HG02759 (cell line): ENCODE measurements around the gene SLC7A11.
A peak's percentile ranks its signal among the peaks of the same experiment; 100 is the strongest.
"Not testable (repeated sequence)": the region's sequence is repeated elsewhere in the genome, so short reads cannot be mapped to it uniquely, and the experiment has no call there.

ENCODE experiments used
- ATAC-seq: cut with Tn5 transposase; IDR thresholded peaks from one replicate; pipeline ENCODE4 v1.9.1; 2021; ENCODE audit warnings: mild to moderate bottlenecking, moderate library complexity; ENCODE audit not compliant: unreplicated experiment

The SLC7A11 gene

DNA sequence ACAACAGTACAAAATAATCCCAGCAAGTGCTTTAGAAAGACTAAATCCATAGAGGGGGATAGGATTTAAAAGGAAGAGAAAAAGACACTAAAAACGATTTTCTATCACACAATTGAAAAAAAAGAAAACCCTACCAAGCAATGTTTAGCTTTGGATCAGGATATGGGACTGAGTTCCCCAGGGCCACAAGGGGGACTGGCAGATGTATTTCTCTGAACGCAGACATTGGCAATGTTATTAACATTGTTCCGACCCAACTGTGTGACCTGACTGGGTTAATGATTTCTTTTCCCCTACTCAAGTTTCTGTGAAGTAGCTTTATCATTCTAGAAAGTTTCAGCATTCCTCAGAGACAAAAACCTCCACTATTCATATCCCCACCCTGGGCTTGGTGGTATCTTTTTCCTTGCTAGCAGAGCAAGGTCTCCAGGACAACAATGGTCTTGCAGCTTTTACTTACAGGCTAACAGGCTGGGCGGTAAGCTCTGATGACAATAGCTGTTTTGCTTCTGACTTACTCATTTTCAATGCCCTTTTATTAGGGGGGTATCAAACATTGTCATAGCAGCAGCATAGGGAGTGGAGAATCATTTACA is 25.8 kb downstream of the SLC7A11 start:
- no peak for ATAC-seq

DNA sequence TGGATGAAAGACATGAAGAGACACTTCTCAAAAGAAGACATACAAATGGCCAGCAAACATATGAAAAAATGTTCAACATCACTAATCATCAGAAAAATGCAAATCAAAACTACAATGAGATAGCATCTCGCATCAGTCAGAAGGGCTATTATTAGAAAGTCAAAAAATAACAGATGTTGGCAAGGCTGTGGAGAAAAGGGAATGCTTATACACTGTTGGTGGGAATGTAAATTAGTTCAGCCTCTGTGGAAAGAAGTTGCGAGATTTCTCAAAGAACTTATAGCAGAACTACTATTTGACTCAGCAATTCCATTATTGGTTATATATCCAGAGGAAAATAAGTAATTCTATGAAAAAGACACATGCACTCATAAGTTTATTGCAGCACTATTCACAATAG is 31.6 kb downstream of the SLC7A11 start:
- not testable (repeated sequence) for ATAC-seq

- no peak for ATAC-seq
These were observed 33.1 kb downstream of the SLC7A11 start for GRCh38 chr4:138209094-138209493.

- ATAC-seq: no peak
These were observed 36.5 kb downstream of the SLC7A11 start for GRCh38 chr4:138205531-138206233.

DNA sequence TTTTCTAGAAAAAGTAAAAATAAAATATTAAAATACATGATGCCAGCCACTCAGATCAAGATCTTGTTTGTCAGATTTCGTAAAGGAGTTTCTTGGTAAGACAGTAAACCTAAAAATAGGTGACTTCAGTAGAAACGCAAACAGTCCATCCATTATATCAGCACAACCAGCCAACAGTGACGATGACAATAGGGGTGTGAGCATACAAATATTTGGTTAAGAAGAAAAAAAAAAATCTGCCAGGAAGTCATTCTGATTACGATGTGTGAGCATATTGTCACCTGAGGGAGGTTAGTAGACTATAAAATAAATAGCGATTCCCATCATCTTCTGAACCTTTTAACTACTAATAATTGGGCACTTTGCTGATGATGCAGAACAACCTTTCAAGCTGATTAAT is 37.6 kb downstream of the SLC7A11 start:
- ATAC-seq: no peak

GRCh38 chr4:138202686-138203085 is 39.5 kb downstream of the SLC7A11 start:
- no peak for ATAC-seq

GRCh38 chr4:138200236-138200590 is 41.9 kb downstream of the SLC7A11 start:
- peak; percentile 52 for ATAC-seq

DNA sequence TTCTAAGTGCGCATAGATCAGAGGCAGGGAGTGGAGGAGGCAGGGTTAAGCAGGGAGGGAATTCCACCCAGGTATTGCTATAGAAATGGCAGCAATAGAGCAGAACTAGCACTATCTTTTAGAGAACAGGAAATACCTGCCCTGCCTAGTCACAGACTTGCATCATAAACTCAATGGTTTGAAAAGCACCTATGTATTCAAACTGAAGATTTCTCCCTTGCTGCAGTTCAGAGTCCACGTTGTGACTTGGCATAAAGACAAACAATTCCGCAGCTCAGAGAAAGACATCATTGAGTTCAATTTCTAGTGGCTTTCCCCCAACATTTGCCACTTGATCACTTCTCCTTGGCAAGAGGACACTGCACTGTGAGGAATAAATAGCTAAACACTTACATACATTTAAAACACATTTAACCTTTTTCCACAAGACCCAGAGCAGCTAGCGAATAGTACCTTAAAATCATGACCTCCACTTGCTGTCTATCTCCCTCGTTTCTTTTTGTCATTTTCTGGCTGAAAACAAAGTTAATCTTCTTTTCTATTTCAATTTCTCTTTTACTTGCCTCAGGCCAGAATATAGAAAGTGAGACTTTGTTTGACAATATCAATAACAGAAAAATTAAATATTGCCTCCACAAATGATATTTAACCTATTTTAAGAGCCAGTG is 42.4 kb downstream of the SLC7A11 start:
- ATAC-seq: peak; percentile 71

GRCh38 chr4:138196153-138196552 is 46.0 kb downstream of the SLC7A11 start:
- no peak for ATAC-seq

GRCh38 chr4:138193963-138194362 is 48.2 kb downstream of the SLC7A11 start:
- no peak for ATAC-seq

DNA sequence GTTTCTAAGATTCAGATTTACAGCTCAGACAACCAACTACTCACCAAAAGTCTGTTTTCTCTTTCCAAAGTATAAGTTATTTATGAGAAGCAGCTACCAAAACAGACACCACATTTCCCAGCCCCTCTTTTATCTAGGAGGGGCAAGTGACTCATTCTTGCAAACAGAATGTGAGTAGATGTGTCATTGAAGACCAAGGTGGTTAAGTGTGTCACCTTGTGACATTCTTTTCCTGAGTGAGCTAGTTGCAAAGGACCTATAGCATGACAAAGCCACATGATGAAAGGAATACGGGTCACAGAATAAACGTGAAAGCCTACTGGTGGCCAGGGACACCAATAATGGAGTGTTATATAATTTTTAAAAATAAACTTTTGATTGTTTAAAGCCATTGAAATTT is 50.0 kb downstream of the SLC7A11 start:
- peak; percentile 39 for ATAC-seq

DNA sequence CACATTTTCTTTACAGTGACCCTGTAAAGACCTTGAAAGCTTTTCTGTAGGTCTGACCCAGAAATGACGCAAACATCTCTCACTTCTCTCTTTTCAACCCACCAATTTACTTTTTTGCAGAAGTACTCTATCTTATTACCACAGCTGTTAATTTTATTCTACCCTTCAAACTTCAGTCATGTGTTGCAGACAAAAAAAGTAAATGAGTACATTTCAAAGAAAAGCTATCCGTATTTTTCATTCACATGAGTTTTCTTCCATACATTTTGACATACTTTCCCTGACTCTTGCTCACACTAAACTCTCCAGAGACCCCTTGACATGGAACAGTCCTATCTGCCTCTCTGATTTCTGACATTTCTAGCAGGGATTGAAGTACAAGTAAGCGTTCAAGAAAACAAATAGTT is 51.7 kb downstream of the SLC7A11 start:
- peak; percentile 97 for ATAC-seq

- no peak for ATAC-seq
These were observed 52.9 kb downstream of the SLC7A11 start for GRCh38 chr4:138189206-138189605.

DNA sequence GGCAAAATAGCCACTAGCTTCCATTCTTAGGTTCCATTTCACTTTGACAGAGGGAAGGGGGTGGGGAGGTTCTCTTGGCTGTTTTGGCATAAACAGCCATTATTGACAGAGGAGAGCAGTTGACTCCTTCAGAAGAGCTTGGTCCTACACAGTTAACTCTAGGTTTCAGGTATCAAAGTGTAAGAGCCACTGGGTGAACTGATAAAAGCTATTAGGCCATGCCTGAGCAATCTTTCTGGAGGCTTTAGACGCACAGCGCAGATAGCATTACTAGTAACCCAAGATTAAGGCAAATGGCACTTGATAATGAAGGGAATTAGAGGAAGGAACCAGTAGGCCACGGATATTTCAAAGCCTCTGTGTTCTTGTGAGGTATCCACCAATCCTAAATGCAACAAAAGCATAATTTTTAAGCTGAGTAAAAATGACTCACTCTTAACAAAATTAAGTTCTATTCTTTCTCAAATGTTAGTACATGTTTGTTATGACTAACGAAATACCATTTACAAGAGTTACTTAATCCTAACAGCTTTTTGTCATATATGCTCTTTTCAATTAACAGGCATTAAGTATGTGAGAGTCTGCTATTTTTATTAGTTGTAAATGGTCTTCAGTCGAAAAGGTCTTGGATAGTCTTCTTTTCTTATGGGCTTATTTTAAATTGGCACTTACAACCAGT is 53.6 kb downstream of the SLC7A11 start:
- ATAC-seq: no peak

DNA sequence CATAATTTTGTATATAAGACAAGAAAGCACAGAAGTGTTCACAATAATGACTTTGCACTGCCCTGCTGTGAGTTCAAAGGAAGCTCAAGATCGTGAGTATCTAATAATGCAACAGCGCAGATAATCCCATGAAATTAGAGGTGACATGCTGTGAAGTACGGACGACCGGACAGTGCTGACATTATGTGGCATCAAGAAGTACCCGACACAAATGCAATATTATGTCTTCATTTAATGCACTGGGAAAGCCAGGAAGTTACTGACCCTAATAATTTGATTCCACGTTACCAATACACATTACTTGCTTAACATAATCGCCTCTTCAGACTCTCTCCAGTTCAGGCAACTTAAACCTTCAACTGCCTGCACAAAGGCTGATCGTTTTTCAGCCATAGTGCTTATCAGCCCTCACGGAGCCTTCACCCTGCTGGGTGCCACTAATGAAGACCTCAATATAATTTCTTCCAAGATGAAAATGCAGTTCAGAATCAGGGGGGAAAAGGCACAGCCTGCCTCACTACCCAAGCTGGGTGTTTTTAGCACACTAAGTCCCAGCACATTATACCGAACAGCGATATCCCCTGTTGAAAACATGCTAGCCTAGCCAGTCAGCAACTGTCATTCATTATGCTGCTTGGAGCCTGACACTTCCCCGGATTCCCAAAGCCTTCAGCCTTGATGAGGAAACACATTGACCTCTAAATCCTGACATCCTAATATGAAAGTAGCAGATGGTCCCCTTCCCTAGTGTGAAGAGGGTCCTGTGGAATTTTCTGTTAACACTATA is 56.1 kb downstream of the SLC7A11 start:
- no peak for ATAC-seq

DNA sequence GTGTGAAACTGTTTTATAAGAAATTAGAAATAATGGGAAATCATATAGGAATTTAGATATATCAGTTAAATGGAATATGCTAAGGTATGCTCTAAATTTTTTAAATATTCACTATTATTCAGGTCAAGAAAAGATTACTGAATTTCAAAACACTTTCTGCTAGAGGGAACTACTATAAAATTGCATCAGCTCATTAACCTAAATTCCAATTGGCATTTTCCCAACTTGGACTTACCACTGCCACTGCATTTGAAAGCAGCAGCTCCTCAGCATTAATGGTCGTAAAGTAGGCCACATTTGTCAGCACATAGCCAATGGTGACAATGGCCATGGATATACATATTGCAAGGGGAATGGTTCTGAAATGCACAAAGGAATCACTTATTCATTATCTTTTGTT is 57.3 kb downstream of the SLC7A11 start:
- no peak for ATAC-seq

GRCh38 chr4:138182838-138183426 is 59.2 kb downstream of the SLC7A11 start:
- ATAC-seq: peak; percentile 49

- ATAC-seq: no peak
These were observed 60.9 kb downstream of the SLC7A11 start for GRCh38 chr4:138181287-138181686.

DNA sequence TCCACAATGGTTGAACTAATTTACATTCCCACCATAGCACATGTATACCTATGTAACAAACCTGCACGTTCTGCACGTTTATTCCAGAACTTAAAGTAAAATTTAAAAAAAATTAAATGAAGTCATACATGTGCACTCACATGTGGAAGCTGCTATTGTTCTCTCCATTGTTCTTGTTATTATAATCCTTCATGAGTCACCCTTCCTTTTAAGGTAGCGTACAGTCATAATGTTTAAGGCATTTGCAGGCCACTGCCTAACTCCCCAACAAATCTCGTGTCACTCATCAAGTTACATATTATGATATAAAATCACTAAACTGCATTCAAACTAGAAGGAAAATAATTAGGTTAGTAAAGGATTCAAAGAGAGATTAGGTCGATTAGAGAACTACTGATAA is 63.6 kb downstream of the SLC7A11 start:
- peak; percentile 58 for ATAC-seq

DNA sequence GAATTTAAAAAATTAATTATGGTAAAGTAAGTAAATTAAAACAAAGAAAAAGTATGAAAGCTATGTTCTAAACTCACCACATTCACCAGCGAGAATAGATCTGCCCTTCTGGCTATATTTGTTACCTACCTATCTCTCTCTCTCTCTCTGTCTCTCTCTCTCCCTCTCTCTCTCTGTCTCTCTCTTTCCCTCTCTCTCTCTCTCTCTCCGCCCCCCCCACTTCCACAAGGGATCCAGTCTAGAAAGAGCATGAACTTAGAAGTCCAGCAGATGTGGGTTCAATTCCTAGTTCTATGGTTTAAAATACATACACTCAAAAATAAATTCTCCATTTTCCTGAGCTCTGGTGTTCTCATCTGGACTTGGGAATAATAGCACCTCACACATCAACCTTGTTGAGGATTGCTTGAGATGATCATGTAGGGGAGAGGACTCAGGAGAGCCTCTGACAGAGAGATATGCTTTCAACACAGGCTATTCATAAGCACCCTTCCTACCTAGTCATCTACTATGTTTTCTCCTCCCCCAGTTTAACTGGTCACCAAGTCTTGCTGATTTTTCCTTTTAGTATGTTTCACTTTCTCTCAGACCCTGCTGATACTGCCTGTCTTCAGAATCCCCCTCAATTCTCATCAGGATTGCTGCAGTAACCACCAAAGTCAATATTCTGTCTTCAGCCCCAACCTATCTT is 64.7 kb downstream of the SLC7A11 start:
- ATAC-seq: peak; percentile 65
